Naive thymus-derived CD8-positive, alpha-beta T cell (primary cell): Measurements from ENCODE around the gene OSBPL9. TPM values are rescaled to one million over a fixed set of nuclear protein-coding genes. Genes with fewer than 3 reads are reported as not detected.
A peak's percentile ranks its signal among the peaks of the same experiment; 100 is the strongest.

Experiments used
- ATAC-seq, 2 donors: fragments of 150-1000 bp; cut with Tn5 transposase in 1 of 2; sonication (Bioruptor Pico), chemical (Tn5 transposase) in 1 of 2; 1 replicate in 1 of 2; 2 replicates in 1 of 2; pipeline ENCODE4 v1.10.0; 2021; ENCODE audit warnings: mild to moderate bottlenecking in 2 of 2, moderate library complexity in 2 of 2
- POLR2A ChIA-PET: fragments of 350-600 bp; sonication (Branson Sonifier 250); formaldehyde crosslinking; loops from one replicate; lab custom pipeline; 2021; ENCODE audit warnings: antibody characterized with exemption; lab: Charles Lee
- DNase-seq, 10 donors: peaks; one replicate each; pipeline versions ENCODE4 v3.0.0 to v3.0.0-alpha.2; 2020 to 2022
- H3K27ac Mint-ChIP-seq, 10 donors: one replicate each; pipeline ENCODE4 v1.8.0; 2020 to 2022; ENCODE audit warnings: mild to moderate bottlenecking in 10 of 10, mixed read lengths in 10 of 10, moderate library complexity in 4 of 10, inconsistent platforms in 1 of 10
- H3K27me3 Mint-ChIP-seq, 5 donors: one replicate each; pipeline ENCODE4 v1.8.0; 2021 to 2022; ENCODE audit warnings: mixed read lengths in 5 of 5
- H3K36me3 Mint-ChIP-seq, 3 donors: one replicate each; pipeline ENCODE4 v1.8.0; 2020 to 2022; ENCODE audit warnings: mixed read lengths in 3 of 3, mild to moderate bottlenecking in 2 of 3, inconsistent platforms in 1 of 3
- H3K4me1 Mint-ChIP-seq, 4 donors: one replicate each; pipeline ENCODE4 v1.8.0; 2021 to 2022; ENCODE audit warnings: mixed read lengths in 4 of 4
- H3K4me3 Mint-ChIP-seq, 10 donors: one replicate each; pipeline ENCODE4 v1.8.0; 2020 to 2022; ENCODE audit warnings: mild to moderate bottlenecking in 10 of 10, mixed read lengths in 10 of 10, moderate library complexity in 6 of 10, inconsistent platforms in 1 of 10
- H3K9me3 Mint-ChIP-seq, 9 donors: one replicate each; pipeline ENCODE4 v1.8.0; 2020 to 2022; ENCODE audit warnings: mixed read lengths in 9 of 9, mild to moderate bottlenecking in 3 of 9, inconsistent platforms in 1 of 9, moderate library complexity in 1 of 9
- polyA plus RNA-seq, 3 donors: library from polyadenylated mRNA; unstranded; fragments of 300-500 nt; fragmentation: Illumina TruSeq; gene quantifications; one replicate each; pipeline ENCODE4 v1.2.3, GENCODE V29; 2021
- total RNA-seq, 8 experiments: library from RNA in 2 of 8; stranded (reverse) in 2 of 8; gene quantifications; one replicate each; pipeline ENCODE4 v1.2.3 and lab custom pipeline; 2021 to 2026

Gene OSBPL9
- total and polyA plus RNA-seq, 5 experiments from 2014 or later: 46.8 to 58.2 (median 53.3) TPM

DNA sequence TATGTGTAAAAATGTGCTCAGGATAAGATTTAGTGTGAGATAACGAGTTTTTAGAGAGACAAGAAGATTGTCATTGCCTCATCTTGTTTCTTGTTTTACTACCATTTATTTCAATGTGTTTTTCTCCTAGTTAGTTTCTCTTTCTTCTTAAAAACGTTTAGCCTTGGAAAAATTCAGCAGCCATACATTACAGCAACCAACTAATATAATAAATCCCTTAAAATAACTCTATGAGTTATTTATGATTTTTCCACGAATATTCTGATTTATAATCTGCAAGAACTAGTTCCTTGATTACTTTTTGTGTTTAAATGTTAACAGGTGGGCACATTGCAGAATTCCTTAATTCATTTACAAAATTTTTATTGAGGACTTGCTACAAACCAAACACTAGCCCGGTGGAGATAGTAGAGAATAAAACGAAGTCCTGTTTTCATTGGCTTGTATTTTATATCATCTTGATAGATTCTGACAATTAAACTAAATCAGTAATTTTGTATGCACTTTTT lies 118.9 kb downstream of the OSBPL9 start:
- Mint-ChIP-seq H3K4me3 (peak overlapping the region in 3 of 10 donors; percentile 9 to 64 (median 49)), H3K9me3 (no peaks in the 10 kb centered on the region), H3K27me3 (no peaks in the 10 kb centered on the region), H3K36me3 (no peaks in the 10 kb centered on the region), H3K27ac (peak overlapping the region in 5 of 10 donors; percentile 1 to 49 (median 41)), H3K4me1 (peaks cover 31 to 68% (median 57%) of the 10 kb centered on the region in 4 donors)
- no peak for ATAC-seq
- POLR2A ChIA-PET: no interaction called here
- no peak for DNase-seq

DNA sequence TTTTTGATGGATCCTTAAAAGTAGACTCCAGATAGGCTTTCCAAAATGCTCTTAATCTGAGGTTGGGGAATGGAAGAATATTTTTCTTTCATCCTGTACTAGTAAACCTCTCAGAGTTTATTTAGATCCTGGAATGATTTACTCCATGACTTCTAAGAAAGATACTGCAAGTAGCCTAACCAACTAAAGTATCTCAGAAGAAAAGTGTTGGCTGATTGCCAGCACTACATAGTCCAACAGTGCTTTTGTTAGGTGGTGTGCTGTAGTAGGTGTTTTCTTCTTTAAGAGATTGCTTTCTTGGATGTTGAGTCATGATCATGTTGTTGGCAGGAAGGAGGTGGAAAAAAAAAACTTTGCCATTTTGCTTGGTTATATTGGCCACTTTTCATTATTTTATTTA lies 119.8 kb downstream of the OSBPL9 start:
- H3K9me3 Mint-ChIP-seq: no peaks in the 10 kb centered on the region
- H3K27me3 Mint-ChIP-seq: no peaks in the 10 kb centered on the region
- no peak for DNase-seq
- POLR2A ChIA-PET: no interaction called here
- peaks cover 0 to 5% (median under 1%) of the 10 kb centered on the region in 3 donors for H3K36me3 Mint-ChIP-seq
- H3K4me1 Mint-ChIP-seq: peaks cover 28 to 64% (median 59%) of the 10 kb centered on the region in 4 donors
- H3K4me3 Mint-ChIP-seq: no peak overlapping the region
- no peak for ATAC-seq
- peak overlapping the region in 1 of 10 donors; percentile 61 for H3K27ac Mint-ChIP-seq

DNA sequence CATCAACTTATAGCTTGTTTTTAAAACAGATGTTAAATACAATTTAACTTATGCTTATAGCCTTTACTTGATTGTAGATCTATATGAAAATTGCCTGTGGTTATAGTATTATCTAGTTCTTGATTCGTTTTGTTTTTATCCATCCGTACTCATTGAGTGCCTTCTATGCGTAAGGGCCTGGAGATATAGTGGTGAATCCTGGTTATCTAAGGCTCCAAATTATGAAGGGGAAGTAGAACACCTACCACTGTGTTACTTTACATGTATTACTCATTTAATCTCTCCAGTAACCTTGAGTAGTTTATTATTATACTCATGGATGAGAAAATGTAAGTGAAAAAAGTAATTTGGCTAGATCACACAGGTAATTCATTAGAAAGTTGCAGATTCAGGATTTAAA lies 121.8 kb downstream of the OSBPL9 start:
- H3K4me3 Mint-ChIP-seq: no peak overlapping the region
- DNase-seq: no peak
- no peaks in the 10 kb centered on the region for H3K9me3 Mint-ChIP-seq
- no peaks in the 10 kb centered on the region for H3K27me3 Mint-ChIP-seq
- POLR2A ChIA-PET: interaction anchor here (0.6 to 1.0 kb wide), 2 partner anchors 9 to 28 kb away, joined by 4 read pairs; no protein-coding TSS in a partner anchor
- no peak for ATAC-seq
- H3K4me1 Mint-ChIP-seq: peaks cover 24 to 60% (median 46%) of the 10 kb centered on the region in 4 donors
- H3K27ac Mint-ChIP-seq: peak overlapping the region in 1 of 10 donors; percentile 31
- peaks cover 0 to 8% (median 4%) of the 10 kb centered on the region in 3 donors for H3K36me3 Mint-ChIP-seq

DNA sequence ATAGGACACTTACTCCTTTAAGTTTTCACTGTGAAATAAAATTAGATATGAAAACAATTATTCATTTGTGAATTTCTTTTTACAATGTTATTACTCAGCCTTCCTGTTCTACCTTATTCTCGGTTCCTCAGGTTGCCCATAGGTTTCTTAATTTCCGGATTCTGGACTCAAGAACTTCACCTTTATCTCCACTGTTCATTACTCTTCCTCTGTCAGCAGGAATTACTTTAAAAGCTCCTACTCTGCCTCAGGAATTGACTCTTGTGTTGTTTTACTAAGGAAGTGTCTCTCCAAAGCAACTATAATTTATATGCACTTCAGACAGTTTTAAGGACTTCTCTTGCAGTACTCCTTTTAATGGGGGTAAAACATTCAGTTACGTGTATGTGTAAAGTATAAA lies 123.8 kb downstream of the OSBPL9 start:
- H3K4me1 Mint-ChIP-seq: peaks cover 18 to 54% (median 32%) of the 10 kb centered on the region in 4 donors
- no peaks in the 10 kb centered on the region for H3K27me3 Mint-ChIP-seq
- ATAC-seq (no peak), DNase-seq (no peak)
- H3K9me3 Mint-ChIP-seq: no peaks in the 10 kb centered on the region
- H3K4me3 Mint-ChIP-seq: no peak overlapping the region
- POLR2A ChIA-PET: no interaction called here
- H3K36me3 Mint-ChIP-seq: peaks cover 0 to 12% (median 4%) of the 10 kb centered on the region in 3 donors
- H3K27ac Mint-ChIP-seq: peak overlapping the region in 1 of 10 donors; percentile 22

DNA sequence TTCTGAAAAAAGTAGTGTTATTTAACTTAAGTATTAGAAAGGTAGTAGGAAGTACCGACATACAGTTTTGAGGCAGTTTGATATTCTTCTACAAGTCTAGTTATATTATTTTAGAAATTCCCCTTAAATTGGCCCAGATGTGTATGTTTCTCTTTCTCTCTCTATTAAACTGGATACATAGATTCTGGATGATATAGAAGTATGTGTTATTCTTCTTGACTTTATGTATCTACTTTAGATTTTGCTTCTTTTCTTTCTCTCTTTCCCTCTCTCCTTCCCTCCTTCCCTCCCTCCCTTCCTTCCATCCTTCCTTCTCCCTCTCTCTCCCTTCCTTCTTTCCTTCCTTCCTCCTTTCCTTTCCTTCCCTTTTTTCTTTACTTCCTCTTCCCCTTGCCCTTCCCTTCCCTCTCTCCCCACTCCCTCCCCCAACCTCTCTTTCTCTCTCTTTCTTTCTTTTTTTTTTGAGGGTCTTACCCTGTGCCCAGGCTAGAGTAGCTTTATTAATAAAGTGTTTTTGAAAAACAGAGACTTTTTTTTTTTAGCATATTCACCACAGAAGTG lies 124.3 kb downstream of the OSBPL9 start:
- POLR2A ChIA-PET: no interaction called here
- H3K4me3 Mint-ChIP-seq: no peak overlapping the region
- H3K9me3 Mint-ChIP-seq: no peaks in the 10 kb centered on the region
- peaks cover 0 to 16% (median 6%) of the 10 kb centered on the region in 3 donors for H3K36me3 Mint-ChIP-seq
- H3K27ac Mint-ChIP-seq: no peak overlapping the region
- H3K27me3 Mint-ChIP-seq: no peaks in the 10 kb centered on the region
- no peak for DNase-seq
- peaks cover 18 to 49% (median 27%) of the 10 kb centered on the region in 4 donors for H3K4me1 Mint-ChIP-seq
- ATAC-seq: no peak

- Mint-ChIP-seq H3K4me1 (peaks cover 13 to 35% (median 14%) of the 10 kb centered on the region in 4 donors), H3K27ac (peak overlapping the region in 4 of 10 donors; percentile 45 to 84 (median 53)), H3K9me3 (no peaks in the 10 kb centered on the region), H3K36me3 (peaks cover 0 to 39% (median 15%) of the 10 kb centered on the region in 3 donors), H3K27me3 (no peaks in the 10 kb centered on the region), H3K4me3 (no peak overlapping the region)
- POLR2A ChIA-PET: no interaction called here
- ATAC-seq (no peak), DNase-seq (no peak)
Measured at GRCh38 chr1:51744506-51745303, 127.8 kb downstream of the OSBPL9 start.

GRCh38 chr1:51745304-51745570 lies 128.3 kb downstream of the OSBPL9 start:
- ATAC-seq (no peak), DNase-seq (no peak)
- Mint-ChIP-seq H3K27ac (peak overlapping the region in 4 of 10 donors; percentile 45 to 84 (median 53)), H3K4me3 (no peak overlapping the region), H3K27me3 (no peaks in the 10 kb centered on the region), H3K36me3 (peaks cover 0 to 45% (median 18%) of the 10 kb centered on the region in 3 donors), H3K4me1 (peaks cover 10 to 30% (median 13%) of the 10 kb centered on the region in 4 donors), H3K9me3 (no peaks in the 10 kb centered on the region)
- POLR2A ChIA-PET: no interaction called here

DNA sequence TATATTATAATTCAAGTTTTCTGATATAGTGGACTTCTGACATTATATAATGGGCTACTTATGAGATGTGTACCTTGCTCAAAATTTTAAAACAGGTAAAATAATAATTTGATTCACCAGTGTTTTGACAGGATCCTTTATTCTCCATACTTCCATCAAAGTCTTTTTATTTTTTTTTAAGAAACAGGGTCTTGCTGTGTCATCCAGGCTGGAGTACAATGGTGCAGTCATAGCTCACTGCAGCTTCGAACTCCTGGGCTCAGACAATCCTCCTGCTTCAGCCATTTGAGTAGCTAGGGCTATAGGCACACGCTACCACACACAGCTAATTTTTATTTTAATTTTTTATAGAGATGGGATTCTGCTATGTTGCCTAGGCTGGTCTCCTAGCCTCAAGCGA lies 132.3 kb downstream of the OSBPL9 start:
- H3K27me3 Mint-ChIP-seq: no peaks in the 10 kb centered on the region
- no peak overlapping the region for H3K27ac Mint-ChIP-seq
- DNase-seq (no peak), ATAC-seq (no peak)
- no peak overlapping the region for H3K4me3 Mint-ChIP-seq
- peaks cover 0 to 5% (median 0%) of the 10 kb centered on the region in 9 donors for H3K9me3 Mint-ChIP-seq
- peaks cover 9 to 62% (median 34%) of the 10 kb centered on the region in 3 donors for H3K36me3 Mint-ChIP-seq
- POLR2A ChIA-PET: no interaction called here
- peaks cover 10 to 21% (median 14%) of the 10 kb centered on the region in 4 donors for H3K4me1 Mint-ChIP-seq

- POLR2A ChIA-PET: interaction anchor here (0.7 to 0.9 kb wide), 2 partner anchors 12 to 41 kb away, joined by 3 read pairs; no protein-coding TSS in a partner anchor
- peaks cover 9 to 65% (median 34%) of the 10 kb centered on the region in 3 donors for H3K36me3 Mint-ChIP-seq
- H3K27me3 Mint-ChIP-seq: no peaks in the 10 kb centered on the region
- no peak for ATAC-seq
- peaks cover 4 to 14% (median 9%) of the 10 kb centered on the region in 4 donors for H3K4me1 Mint-ChIP-seq
- no peak overlapping the region for H3K27ac Mint-ChIP-seq
- H3K4me3 Mint-ChIP-seq: no peak overlapping the region
- H3K9me3 Mint-ChIP-seq: peaks cover 0 to 5% (median 0%) of the 10 kb centered on the region in 9 donors
- no peak for DNase-seq
Measured at GRCh38 chr1:51750218-51750617, 133.3 kb downstream of the OSBPL9 start.

DNA sequence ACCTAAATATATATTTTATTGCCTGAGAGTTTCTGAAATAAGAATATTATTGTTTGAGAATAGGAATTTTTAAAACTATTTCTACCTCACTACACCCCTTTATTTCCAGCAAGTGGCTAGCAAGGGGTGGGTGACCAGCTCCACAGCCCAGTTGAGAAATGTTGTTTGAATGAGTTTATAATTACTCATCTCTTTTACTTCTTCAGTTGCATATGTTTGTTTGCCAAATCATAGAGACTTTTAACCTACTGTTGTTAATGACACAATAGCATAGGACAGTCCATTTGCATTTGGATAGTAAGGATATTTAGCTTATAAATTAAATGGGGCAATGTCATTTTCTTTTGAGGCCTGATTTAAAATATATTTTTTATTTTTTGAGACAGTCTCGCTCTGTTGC lies 133.8 kb downstream of the OSBPL9 start:
- Mint-ChIP-seq H3K27ac (no peak overlapping the region), H3K9me3 (peaks cover 0 to 5% (median 0%) of the 10 kb centered on the region in 9 donors), H3K36me3 (peaks cover 9 to 70% (median 37%) of the 10 kb centered on the region in 3 donors), H3K27me3 (no peaks in the 10 kb centered on the region), H3K4me1 (peaks cover 4 to 14% (median 9%) of the 10 kb centered on the region in 4 donors), H3K4me3 (no peak overlapping the region)
- DNase-seq: no peak
- ATAC-seq: no peak
- POLR2A ChIA-PET: interaction anchor here (0.9 kb wide), 1 partner anchor 11 kb away, joined by 3 read pairs; no protein-coding TSS in a partner anchor

- POLR2A ChIA-PET: no interaction called here
- Mint-ChIP-seq H3K27me3 (no peaks in the 10 kb centered on the region), H3K4me3 (no peak overlapping the region), H3K27ac (no peak overlapping the region), H3K36me3 (peaks cover 9 to 63% (median 26%) of the 10 kb centered on the region in 3 donors), H3K9me3 (peaks cover 0 to 5% (median 0%) of the 10 kb centered on the region in 9 donors), H3K4me1 (peaks cover 5 to 14% (median 9%) of the 10 kb centered on the region in 4 donors)
- ATAC-seq (no peak), DNase-seq (no peak)
Measured at GRCh38 chr1:51752073-51752948, 135.4 kb downstream of the OSBPL9 start.

DNA sequence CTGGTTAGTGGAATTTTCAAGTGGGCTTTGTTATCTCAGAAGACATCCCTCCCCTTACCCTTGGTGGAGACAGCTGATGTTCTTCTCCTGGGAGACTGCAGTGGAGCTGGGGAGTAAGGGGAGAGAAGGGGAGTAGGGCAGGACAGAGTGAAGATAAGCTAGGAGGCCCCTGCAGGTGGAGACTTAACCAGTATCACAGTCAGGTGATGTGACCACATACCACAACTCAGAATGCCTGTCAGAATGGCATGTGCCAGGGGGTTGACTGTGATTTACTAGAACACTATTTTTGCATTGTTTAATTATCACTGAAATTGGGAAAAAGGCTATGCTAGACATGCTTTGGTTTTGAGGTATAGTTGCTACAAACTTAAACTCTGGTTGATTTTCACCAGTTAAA lies 137.1 kb downstream of the OSBPL9 start:
- Mint-ChIP-seq H3K27me3 (no peaks in the 10 kb centered on the region), H3K9me3 (peaks cover 0 to 5% (median 0%) of the 10 kb centered on the region in 9 donors), H3K4me1 (peaks cover 5 to 14% (median 9%) of the 10 kb centered on the region in 4 donors), H3K27ac (peak overlapping the region in 3 of 10 donors; percentile 32 to 53 (median 38)), H3K36me3 (peaks cover 9 to 56% (median 26%) of the 10 kb centered on the region in 3 donors), H3K4me3 (no peak overlapping the region)
- POLR2A ChIA-PET: no interaction called here
- ATAC-seq: no peak
- DNase-seq: no peak
